ENCODE data around the gene GIGYF2.

- TF ChIP-seq CTCF (conservative IDR thresholded peaks at IDR 0.05) (no peak), ZFX (IDR thresholded peaks at IDR 0.05) (no peak)
Observed at GRCh38 chr2:232876978-232877441, 179.9 kb downstream of the GIGYF2 start.
